SU-DHL-6 (cell line): ENCODE results near the gene FADS3.

Experiments
- EZH2phosphoT487 ChIP-seq: fragments of 200-600 bp; sonication (generic), shearing (Covaris generic); conservative IDR thresholded peaks from 2 replicates; pipeline ENCODE4 v1.6.1; 2018; ENCODE audit warnings: mild to moderate bottlenecking, antibody characterized with exemption, low read length, moderate library complexity, mixed read lengths
- TF ChIP-seq, protein P1 (sequence below): fragments of 200-600 bp; sonication (generic); IDR thresholded peaks from one replicate; pipeline ENCODE4 v1.5.1; 2017; ENCODE audit warnings: antibody characterized with exemption, mild to moderate bottlenecking, low read length, moderate library complexity; ENCODE audit not compliant: insufficient read depth, poor library complexity, severe bottlenecking

DNA sequence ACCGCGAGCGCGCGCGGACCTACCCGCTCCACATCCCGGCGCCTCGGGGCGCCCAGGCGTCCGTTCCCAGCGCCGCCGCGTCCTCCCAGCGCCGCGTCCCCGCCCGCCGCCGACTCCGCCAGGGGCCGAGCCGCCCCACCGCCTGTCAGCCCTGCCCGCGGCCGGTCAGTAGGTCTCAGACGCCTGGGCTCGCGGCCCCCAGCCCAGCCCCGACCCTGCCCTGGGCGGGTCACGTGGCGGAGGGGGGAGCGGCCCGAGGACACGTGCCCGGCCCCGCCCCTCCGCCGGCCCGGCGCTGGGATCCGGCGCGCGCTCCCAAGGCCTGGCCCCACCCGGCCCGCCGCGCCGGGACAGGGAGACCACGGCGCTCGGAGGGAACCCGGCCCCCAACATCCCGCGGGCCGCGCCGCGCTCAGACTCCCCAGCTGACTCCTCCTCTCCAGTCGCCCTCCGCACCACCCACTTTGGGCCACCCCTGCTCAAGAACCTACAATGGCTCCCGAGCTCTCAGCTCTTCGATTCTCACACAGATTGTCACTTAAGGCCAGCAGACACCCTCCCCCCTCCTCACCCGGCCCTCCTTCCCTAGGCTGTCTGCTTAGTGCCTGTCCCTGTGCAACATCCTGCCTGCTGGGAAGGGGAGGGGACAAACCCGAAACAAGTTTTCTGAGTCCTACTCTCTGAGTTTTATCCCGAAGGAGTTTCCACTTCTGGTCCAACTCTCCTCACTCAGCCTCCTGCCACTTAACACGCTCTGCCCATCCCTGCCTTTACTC lies 26.2 kb upstream of the FADS3 start, which contains the start of gene RAB3IL1:
- TF ChIP-seq, protein P1, sequence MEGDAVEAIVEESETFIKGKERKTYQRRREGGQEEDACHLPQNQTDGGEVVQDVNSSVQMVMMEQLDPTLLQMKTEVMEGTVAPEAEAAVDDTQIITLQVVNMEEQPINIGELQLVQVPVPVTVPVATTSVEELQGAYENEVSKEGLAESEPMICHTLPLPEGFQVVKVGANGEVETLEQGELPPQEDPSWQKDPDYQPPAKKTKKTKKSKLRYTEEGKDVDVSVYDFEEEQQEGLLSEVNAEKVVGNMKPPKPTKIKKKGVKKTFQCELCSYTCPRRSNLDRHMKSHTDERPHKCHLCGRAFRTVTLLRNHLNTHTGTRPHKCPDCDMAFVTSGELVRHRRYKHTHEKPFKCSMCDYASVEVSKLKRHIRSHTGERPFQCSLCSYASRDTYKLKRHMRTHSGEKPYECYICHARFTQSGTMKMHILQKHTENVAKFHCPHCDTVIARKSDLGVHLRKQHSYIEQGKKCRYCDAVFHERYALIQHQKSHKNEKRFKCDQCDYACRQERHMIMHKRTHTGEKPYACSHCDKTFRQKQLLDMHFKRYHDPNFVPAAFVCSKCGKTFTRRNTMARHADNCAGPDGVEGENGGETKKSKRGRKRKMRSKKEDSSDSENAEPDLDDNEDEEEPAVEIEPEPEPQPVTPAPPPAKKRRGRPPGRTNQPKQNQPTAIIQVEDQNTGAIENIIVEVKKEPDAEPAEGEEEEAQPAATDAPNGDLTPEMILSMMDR = no peak
- TF ChIP-seq EZH2phosphoT487 = no peak
